MM.1S (cell line): Measurements from ENCODE around the gene ZYX.

ENCODE experiments used
- CTCF ChIP-seq: fragments of 300-600 bp; sonication (generic); IDR thresholded peaks from 2 replicates; pipeline ENCODE4 v1.5.1; 2016; ENCODE audit warnings: antibody characterized with exemption, low read length, mixed read lengths
- EZH2 ChIP-seq: fragments of 300-600 bp; sonication (generic); optimal IDR thresholded peaks from 2 replicates; pipeline ENCODE3; 2017; ENCODE audit warnings: low read depth, mild to moderate bottlenecking, antibody characterized with exemption, low read length, mixed read lengths
- EZH2phosphoT487 ChIP-seq: fragments of 300-600 bp; sonication (generic); IDR thresholded peaks from 2 replicates; pipeline ENCODE4 v1.6.1; 2018; ENCODE audit warnings: antibody characterized with exemption, low read length

DNA sequence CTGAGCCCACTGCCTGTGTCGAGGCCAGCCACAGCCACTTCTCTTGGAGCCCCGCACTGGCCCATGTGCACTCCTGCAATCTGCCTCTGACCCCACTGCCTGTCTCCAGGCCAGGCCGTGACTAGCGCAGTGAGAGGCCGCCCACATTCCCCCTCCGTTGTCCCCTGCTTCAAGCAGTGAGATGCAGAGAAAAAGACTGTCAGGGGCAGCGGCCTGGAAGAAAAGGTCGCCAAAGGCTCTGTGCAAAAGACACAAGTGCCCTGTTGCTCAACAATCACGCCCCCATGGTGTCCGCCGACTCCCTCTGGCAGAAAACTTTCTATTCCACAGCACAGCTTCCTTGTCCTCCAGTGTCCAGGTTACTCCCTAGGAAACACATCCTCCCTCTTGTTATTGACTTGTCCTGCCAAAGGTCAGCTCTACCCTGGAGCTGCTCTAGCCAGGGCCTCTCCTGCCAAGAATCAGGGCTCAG lies 28.6 kb upstream of the ZYX start:
- TF ChIP-seq EZH2 (no peak), CTCF (no peak), EZH2phosphoT487 (no peak)
